Liver (tissue), 9 donors: ENCODE results near the gene GAS2L1. TPM values are rescaled to one million over a fixed set of nuclear protein-coding genes. Genes with fewer than 3 reads are reported as not detected.

Source experiments
- DNase-seq: peaks from one replicate; pipeline ENCODE4 v3.0.0-alpha.2; 2017; ENCODE audit warnings: low spot score
- H3K27ac ChIP-seq, 2 donors: one replicate each; pipeline ENCODE4 v1.7.0; 2013; ENCODE audit warnings: inconsistent platforms in 2 of 2, low read length in 2 of 2, control low read depth in 1 of 2, low read depth in 1 of 2, mild to moderate bottlenecking in 1 of 2
- H3K27me3 ChIP-seq, 4 donors: one replicate each; pipeline versions ENCODE4 v1.6.1 to v1.7.0; 2013; ENCODE audit warnings: low read length in 3 of 4, inconsistent platforms in 1 of 4, mild to moderate bottlenecking in 1 of 4, moderate library complexity in 1 of 4; ENCODE audit not compliant: control insufficient read depth in 4 of 4, insufficient read depth in 4 of 4
- H3K36me3 ChIP-seq, 4 donors: one replicate each; pipeline versions ENCODE4 v1.6.1 to v1.7.0; 2013; ENCODE audit warnings: low read length in 3 of 4, mild to moderate bottlenecking in 3 of 4, low read depth in 1 of 4, moderate library complexity in 1 of 4; ENCODE audit not compliant: control insufficient read depth in 4 of 4, insufficient read depth in 3 of 4
- H3K4me1 ChIP-seq, 4 donors: one replicate each; pipeline versions ENCODE4 v1.6.1 to v1.7.0; 2013; ENCODE audit warnings: low read length in 3 of 4, mild to moderate bottlenecking in 3 of 4, moderate library complexity in 1 of 4; ENCODE audit not compliant: control insufficient read depth in 4 of 4, insufficient read depth in 4 of 4
- H3K4me3 ChIP-seq, 3 donors: one replicate each; pipeline versions ENCODE4 v1.6.1 to v1.7.0; 2013; ENCODE audit warnings: low read length in 3 of 3, control low read depth in 1 of 3, low read depth in 1 of 3, mild to moderate bottlenecking in 1 of 3
- H3K9ac ChIP-seq, 2 donors: one replicate each; pipeline ENCODE4 v1.7.0; 2013; ENCODE audit warnings: low read length in 2 of 2, mild to moderate bottlenecking in 2 of 2, moderate library complexity in 2 of 2, control low read depth in 1 of 2, low read depth in 1 of 2
- H3K9me3 ChIP-seq, 4 donors: one replicate each; pipeline versions ENCODE4 v1.6.1 to v1.7.0; 2013; ENCODE audit warnings: low read length in 3 of 4; ENCODE audit not compliant: control insufficient read depth in 4 of 4
- EGR1 ChIP-seq, 2 donors: IDR thresholded peaks; 2 replicates each; pipeline ENCODE4 v1.6.1; 2016 to 2018; ENCODE audit warnings: antibody characterized with exemption in 2 of 2, low read depth in 2 of 2
- FOXA1 ChIP-seq: IDR thresholded peaks from 2 replicates; pipeline ENCODE4 v1.6.1; 2016; ENCODE audit warnings: antibody characterized with exemption
- FOXA2 ChIP-seq: IDR thresholded peaks from 2 replicates; pipeline ENCODE4 v1.6.1; 2016; ENCODE audit warnings: antibody characterized with exemption
- GABPA ChIP-seq, 2 donors: IDR thresholded peaks in 1 of 2; conservative IDR thresholded peaks in 1 of 2; 2 replicates each; pipeline ENCODE4 v1.6.1; 2016; ENCODE audit warnings: antibody characterized with exemption in 2 of 2, mild to moderate bottlenecking in 1 of 2, moderate library complexity in 1 of 2
- HNF4A ChIP-seq, 2 donors: conservative IDR thresholded peaks; 2 replicates each; pipeline ENCODE4 v1.6.1; 2016; ENCODE audit warnings: antibody characterized with exemption in 2 of 2, mild to moderate bottlenecking in 2 of 2
- HNF4G ChIP-seq: IDR thresholded peaks from 2 replicates; pipeline ENCODE4 v1.6.1; 2016; ENCODE audit warnings: antibody characterized with exemption
- JUND ChIP-seq, 2 donors: IDR thresholded peaks; 2 replicates each; pipeline ENCODE4 v1.6.1; 2016; ENCODE audit warnings: antibody characterized with exemption in 2 of 2
- NR2F2 ChIP-seq: IDR thresholded peaks from 2 replicates; pipeline ENCODE4 v1.6.1; 2016; ENCODE audit warnings: antibody characterized with exemption
- RAD21 ChIP-seq, 2 donors: IDR thresholded peaks; 2 replicates each; pipeline ENCODE4 v1.6.1; 2016; ENCODE audit warnings: antibody characterized with exemption in 2 of 2, mild to moderate bottlenecking in 2 of 2
- RXRA ChIP-seq, 2 donors: IDR thresholded peaks; 2 replicates each; pipeline ENCODE4 v1.6.1; 2017 to 2018; ENCODE audit warnings: antibody characterized with exemption in 2 of 2, mild to moderate bottlenecking in 1 of 2
- SP1 ChIP-seq: IDR thresholded peaks from 2 replicates; pipeline ENCODE4 v1.6.1; 2018; ENCODE audit warnings: antibody characterized with exemption, mild to moderate bottlenecking
- TAF1 ChIP-seq: conservative IDR thresholded peaks from 2 replicates; pipeline ENCODE4 v1.6.1; 2016; ENCODE audit warnings: antibody characterized with exemption, mild to moderate bottlenecking
- YY1 ChIP-seq: IDR thresholded peaks from 2 replicates; pipeline ENCODE4 v1.6.1; 2016; ENCODE audit warnings: antibody characterized with exemption, mild to moderate bottlenecking
- WGBS: extraction: QIAGEN DNeasy Blood & Tissue Kit; methylation state at CpG from one replicate; pipeline ENCODE4 v1.1.7; 2013; 5-methylcytosine and 5-hydroxymethylcytosine counted together
- polyA plus RNA-seq, 2 donors: library from polyadenylated mRNA; stranded (reverse) in 1 of 2; unstranded in 1 of 2; fragments of 200-250 nt in 1 of 2; fragments of >200 nt in 1 of 2; fragmentation: Nextera tagmentation in 1 of 2; extraction: Ambion mirVana in 1 of 2; gene quantifications; one replicate each; pipeline versions ENCODE4 v1.2.1 to v1.2.3, GENCODE V29; 2013 to 2015
- total RNA-seq, 2 donors: library from RNA; depleted of rRNA; stranded (reverse); fragments of >200 nt; gene quantifications; one replicate each; pipeline ENCODE4 v1.2.3, GENCODE V29; 2014
- TF ChIP-seq, protein P1 (sequence below): IDR thresholded peaks from 2 replicates; pipeline ENCODE4 v1.6.1; 2016; ENCODE audit warnings: antibody characterized with exemption
- TF ChIP-seq, protein P2 (sequence below): IDR thresholded peaks from 2 replicates; pipeline ENCODE4 v1.6.1; 2016; ENCODE audit warnings: antibody characterized with exemption, mild to moderate bottlenecking
- TF ChIP-seq, protein P3 (sequence below): IDR thresholded peaks from 2 replicates; pipeline ENCODE4 v1.6.1; 2016; ENCODE audit warnings: antibody characterized with exemption
- TF ChIP-seq, protein P4 (sequence below): IDR thresholded peaks from 2 replicates; pipeline ENCODE4 v1.6.1; 2016; ENCODE audit warnings: antibody characterized with exemption
- TF ChIP-seq, protein P5 (sequence below): fragments of 150-350 bp; IDR thresholded peaks from 2 replicates; pipeline ENCODE4 v1.5.1; 2017; ENCODE audit warnings: improper control_type of control experiment, low read depth, low read length; ENCODE audit not compliant: missing input control
- donor health status: healthy.
- donor health status: healthy.
- donor health status: healthy.
- donor health status: healthy.
- donor health status: healthy.

Gene GAS2L1
- total and polyA plus RNA-seq, 4 donors: 4.0 to 11.4 (median 8.9) TPM

DNA sequence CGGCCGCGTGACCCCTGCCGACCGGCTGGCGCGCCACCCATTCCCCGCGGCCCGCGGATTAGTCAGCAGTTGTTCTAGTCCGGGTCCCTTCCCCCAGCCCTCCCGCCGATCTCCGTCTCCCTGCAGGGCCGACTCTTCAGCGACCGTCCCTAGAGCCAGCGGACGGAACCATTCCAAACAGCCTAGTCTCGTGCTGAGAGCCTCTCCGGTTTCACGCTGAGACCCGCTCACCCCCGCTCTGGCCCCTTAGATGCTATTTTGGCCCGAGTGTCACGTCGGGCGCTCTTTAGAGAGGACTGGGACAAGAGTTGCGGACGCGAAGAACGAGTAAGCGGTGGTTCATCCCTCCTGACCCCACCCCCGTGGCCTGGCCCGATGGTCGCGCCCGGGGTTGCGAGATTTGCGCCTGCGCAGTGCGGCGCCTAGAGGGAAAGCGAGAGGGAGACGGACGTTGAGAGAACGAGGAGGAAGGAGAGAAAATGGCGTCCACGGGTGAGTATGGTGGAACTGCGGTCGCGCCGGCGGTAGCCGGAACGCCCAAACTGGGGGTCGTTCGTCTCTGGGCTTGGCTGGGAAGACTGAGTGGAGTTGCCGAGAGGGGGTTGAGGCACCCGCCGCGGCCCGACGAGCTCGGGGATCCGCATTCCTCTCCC is 38.5 kb upstream of the GAS2L1 start, which contains the start of the genes EWSR1 and RHBDD3:
Gene EWSR1 (plus strand): TSS at position 411 of the 653 bp plus-strand sequence. CDS start 69 bp downstream, at position 480.
Gene RHBDD3 (minus strand): TSS at position 124 of the 653 bp plus-strand sequence. CDS start 2,355 bp downstream, outside the sequence.
- DNase-seq: peak; percentile 98
- no peaks in the 10 kb centered on the region for H3K9me3 ChIP-seq
- TF ChIP-seq, protein P1, sequence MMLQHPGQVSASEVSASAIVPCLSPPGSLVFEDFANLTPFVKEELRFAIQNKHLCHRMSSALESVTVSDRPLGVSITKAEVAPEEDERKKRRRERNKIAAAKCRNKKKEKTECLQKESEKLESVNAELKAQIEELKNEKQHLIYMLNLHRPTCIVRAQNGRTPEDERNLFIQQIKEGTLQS: no peak
- TF ChIP-seq EGR1 (IDR thresholded peaks at IDR 0.05; ENCODE audit: low read depth in 2 of 2): no peak
- TF ChIP-seq, protein P2, sequence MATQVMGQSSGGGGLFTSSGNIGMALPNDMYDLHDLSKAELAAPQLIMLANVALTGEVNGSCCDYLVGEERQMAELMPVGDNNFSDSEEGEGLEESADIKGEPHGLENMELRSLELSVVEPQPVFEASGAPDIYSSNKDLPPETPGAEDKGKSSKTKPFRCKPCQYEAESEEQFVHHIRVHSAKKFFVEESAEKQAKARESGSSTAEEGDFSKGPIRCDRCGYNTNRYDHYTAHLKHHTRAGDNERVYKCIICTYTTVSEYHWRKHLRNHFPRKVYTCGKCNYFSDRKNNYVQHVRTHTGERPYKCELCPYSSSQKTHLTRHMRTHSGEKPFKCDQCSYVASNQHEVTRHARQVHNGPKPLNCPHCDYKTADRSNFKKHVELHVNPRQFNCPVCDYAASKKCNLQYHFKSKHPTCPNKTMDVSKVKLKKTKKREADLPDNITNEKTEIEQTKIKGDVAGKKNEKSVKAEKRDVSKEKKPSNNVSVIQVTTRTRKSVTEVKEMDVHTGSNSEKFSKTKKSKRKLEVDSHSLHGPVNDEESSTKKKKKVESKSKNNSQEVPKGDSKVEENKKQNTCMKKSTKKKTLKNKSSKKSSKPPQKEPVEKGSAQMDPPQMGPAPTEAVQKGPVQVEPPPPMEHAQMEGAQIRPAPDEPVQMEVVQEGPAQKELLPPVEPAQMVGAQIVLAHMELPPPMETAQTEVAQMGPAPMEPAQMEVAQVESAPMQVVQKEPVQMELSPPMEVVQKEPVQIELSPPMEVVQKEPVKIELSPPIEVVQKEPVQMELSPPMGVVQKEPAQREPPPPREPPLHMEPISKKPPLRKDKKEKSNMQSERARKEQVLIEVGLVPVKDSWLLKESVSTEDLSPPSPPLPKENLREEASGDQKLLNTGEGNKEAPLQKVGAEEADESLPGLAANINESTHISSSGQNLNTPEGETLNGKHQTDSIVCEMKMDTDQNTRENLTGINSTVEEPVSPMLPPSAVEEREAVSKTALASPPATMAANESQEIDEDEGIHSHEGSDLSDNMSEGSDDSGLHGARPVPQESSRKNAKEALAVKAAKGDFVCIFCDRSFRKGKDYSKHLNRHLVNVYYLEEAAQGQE: peak; percentile 65
- TF ChIP-seq, protein P3, sequence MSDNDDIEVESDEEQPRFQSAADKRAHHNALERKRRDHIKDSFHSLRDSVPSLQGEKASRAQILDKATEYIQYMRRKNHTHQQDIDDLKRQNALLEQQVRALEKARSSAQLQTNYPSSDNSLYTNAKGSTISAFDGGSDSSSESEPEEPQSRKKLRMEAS: peak; percentile 93
- no peak for TF ChIP-seq FOXA2
- TF ChIP-seq, protein P4, sequence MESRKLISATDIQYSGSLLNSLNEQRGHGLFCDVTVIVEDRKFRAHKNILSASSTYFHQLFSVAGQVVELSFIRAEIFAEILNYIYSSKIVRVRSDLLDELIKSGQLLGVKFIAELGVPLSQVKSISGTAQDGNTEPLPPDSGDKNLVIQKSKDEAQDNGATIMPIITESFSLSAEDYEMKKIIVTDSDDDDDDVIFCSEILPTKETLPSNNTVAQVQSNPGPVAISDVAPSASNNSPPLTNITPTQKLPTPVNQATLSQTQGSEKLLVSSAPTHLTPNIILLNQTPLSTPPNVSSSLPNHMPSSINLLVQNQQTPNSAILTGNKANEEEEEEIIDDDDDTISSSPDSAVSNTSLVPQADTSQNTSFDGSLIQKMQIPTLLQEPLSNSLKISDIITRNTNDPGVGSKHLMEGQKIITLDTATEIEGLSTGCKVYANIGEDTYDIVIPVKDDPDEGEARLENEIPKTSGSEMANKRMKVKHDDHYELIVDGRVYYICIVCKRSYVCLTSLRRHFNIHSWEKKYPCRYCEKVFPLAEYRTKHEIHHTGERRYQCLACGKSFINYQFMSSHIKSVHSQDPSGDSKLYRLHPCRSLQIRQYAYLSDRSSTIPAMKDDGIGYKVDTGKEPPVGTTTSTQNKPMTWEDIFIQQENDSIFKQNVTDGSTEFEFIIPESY: no peak
- TF ChIP-seq HNF4A (conservative IDR thresholded peaks at IDR 0.05): no peak
- peak; percentile 51 for TF ChIP-seq FOXA1
- peak; percentile 99 for TF ChIP-seq YY1
- TF ChIP-seq RXRA (IDR thresholded peaks at IDR 0.05): peak; percentile 62 to 68
- no peak for TF ChIP-seq HNF4G
- peak; percentile 88 for TF ChIP-seq NR2F2
- peak; percentile 74 for TF ChIP-seq SP1
- peak in 1 of 2 donors; percentile 60 for TF ChIP-seq JUND (IDR thresholded peaks at IDR 0.05)
- TF ChIP-seq RAD21 (IDR thresholded peaks at IDR 0.05): no peak
- TF ChIP-seq, protein P5, sequence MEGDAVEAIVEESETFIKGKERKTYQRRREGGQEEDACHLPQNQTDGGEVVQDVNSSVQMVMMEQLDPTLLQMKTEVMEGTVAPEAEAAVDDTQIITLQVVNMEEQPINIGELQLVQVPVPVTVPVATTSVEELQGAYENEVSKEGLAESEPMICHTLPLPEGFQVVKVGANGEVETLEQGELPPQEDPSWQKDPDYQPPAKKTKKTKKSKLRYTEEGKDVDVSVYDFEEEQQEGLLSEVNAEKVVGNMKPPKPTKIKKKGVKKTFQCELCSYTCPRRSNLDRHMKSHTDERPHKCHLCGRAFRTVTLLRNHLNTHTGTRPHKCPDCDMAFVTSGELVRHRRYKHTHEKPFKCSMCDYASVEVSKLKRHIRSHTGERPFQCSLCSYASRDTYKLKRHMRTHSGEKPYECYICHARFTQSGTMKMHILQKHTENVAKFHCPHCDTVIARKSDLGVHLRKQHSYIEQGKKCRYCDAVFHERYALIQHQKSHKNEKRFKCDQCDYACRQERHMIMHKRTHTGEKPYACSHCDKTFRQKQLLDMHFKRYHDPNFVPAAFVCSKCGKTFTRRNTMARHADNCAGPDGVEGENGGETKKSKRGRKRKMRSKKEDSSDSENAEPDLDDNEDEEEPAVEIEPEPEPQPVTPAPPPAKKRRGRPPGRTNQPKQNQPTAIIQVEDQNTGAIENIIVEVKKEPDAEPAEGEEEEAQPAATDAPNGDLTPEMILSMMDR: no peak
- no peak for TF ChIP-seq TAF1
- TF ChIP-seq GABPA (IDR thresholded peaks at IDR 0.05 in 1 of 2, conservative IDR thresholded peaks at IDR 0.05 in 1 of 2): peak in 1 of 2 donors; percentile 26
- H3K9ac ChIP-seq: peak within 1 kb of the TSS; percentile 91 to 93
- peaks cover 3 to 54% (median 45%) of the 10 kb centered on the region in 4 donors for H3K4me1 ChIP-seq
- peaks cover 3 to 15% (median 8%) of the 10 kb centered on the region in 4 donors for H3K36me3 ChIP-seq
- H3K27me3 ChIP-seq: no peaks in the 10 kb centered on the region
- H3K27ac ChIP-seq: peak within 1 kb of the TSS; percentile 97 to 99
- under 1% methylated on average over 67 of the region's 67 CpGs for WGBS
- peak within 1 kb of the TSS; percentile 77 to 83 (median 79) for H3K4me3 ChIP-seq
